Neural crest cell (in vitro differentiated cells): ENCODE measurements around the gene HDAC4. TPM values are rescaled to one million over a fixed set of nuclear protein-coding genes. Genes with fewer than 3 reads are reported as not detected.

ENCODE experiments used
- DNase-seq: peaks from one replicate; pipeline ENCODE4 v3.0.0; 2021; ENCODE audit warnings: low read depth, mixed read lengths, low spot score
- H3K27ac Mint-ChIP-seq: one replicate; pipeline ENCODE4 v1.8.0; 2021; ENCODE audit warnings: mild to moderate bottlenecking, mixed read lengths; ENCODE audit not compliant: unreplicated experiment
- H3K27me3 Mint-ChIP-seq: 2 replicates; pipeline ENCODE4 v1.8.0; 2021; ENCODE audit warnings: low read depth, mild to moderate bottlenecking, mixed read lengths
- H3K36me3 Mint-ChIP-seq: 2 replicates; pipeline ENCODE4 v1.8.0; 2021; ENCODE audit warnings: low read depth, mild to moderate bottlenecking, mixed read lengths
- H3K4me1 Mint-ChIP-seq: 2 replicates; pipeline ENCODE4 v1.8.0; 2021; ENCODE audit warnings: mixed read lengths
- H3K4me3 Mint-ChIP-seq: one replicate; pipeline ENCODE4 v1.8.0; 2021; ENCODE audit warnings: mild to moderate bottlenecking, mixed read lengths
- H3K9me3 Mint-ChIP-seq: 2 replicates; pipeline ENCODE4 v1.8.0; 2021; ENCODE audit warnings: mixed read lengths
- CTCF ChIP-seq: fragments of 200-600 bp; sonication (generic); conservative IDR thresholded peaks from 2 replicates; pipeline ENCODE4 v1.5.0; 2021; ENCODE audit warnings: antibody characterized with exemption, mild to moderate bottlenecking
- total RNA-seq: library from RNA; stranded (reverse); gene quantifications from 2 replicates; pipeline ENCODE4 v1.2.1, GENCODE V29; 2021

HDAC4 gene
- total RNA-seq, 1 donor from 2014 or later, result 52.1 TPM

DNA sequence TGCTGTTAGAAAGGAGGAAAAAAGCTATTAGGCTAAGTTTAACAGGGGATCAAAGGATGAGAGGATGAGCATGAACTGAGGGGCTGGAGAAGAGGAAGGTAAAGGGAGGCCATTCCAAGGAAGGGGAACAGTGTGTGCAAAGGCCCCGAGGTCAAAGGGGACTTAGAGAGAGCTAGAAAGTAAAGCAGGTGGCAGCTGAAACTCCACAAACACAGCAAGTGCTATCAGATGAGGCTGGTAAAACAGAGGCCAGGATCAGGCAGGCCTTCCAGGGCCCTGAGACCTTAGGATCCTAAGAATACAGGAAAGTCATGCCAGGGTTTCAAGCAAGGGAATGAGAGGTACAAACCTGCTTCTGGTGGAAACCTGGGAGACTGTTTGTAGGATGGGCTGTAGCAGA lies 5.8 kb downstream of the HDAC4 start:
- Mint-ChIP-seq H3K27ac (no peak overlapping the region), H3K9me3 (no peaks in the 10 kb centered on the region), H3K27me3 (no peaks in the 10 kb centered on the region), H3K4me1 (peaks cover 66% of the 10 kb centered on the region), H3K36me3 (peaks cover 2% of the 10 kb centered on the region), H3K4me3 (peak overlapping the region; percentile 16)
- TF ChIP-seq CTCF, result no peak
- no peak for DNase-seq

DNA sequence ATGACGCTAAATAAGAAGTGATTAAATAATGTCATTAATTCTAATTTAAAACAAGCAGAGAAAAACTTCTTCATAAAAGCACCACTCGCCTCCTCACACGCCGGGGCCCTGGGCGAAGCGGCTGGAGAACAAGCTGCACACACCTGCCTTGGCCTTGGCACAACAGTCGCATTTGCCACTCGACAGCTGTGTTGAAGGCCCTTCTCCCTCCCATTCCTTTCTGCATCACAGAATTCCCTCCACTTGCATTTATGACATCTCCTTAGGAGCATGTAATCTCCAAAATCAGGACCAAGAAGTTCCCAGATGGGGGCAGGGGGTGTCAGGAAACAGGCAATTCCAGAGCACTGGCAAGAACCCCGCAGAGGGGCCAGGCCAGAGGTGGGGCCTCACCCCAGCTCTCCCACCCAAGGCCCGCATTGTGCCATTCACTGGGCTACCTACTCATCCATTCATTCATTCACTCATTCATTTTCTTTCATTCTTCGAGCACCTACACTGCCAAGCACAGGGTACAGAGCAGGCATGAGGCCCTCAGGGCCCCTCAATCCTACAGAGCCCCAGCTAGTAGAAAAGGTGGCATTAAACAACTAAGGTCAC lies 6.4 kb downstream of the HDAC4 start:
- no peak for TF ChIP-seq CTCF
- Mint-ChIP-seq H3K9me3 (no peaks in the 10 kb centered on the region), H3K27ac (no peak overlapping the region)

GRCh38 chr2:239393941-239394340 lies 6.9 kb downstream of the HDAC4 start:
- Mint-ChIP-seq H3K9me3 (no peaks in the 10 kb centered on the region), H3K27me3 (no peaks in the 10 kb centered on the region), H3K27ac (no peak overlapping the region), H3K4me1 (peaks cover 56% of the 10 kb centered on the region), H3K4me3 (peak overlapping the region; percentile 11), H3K36me3 (peaks cover 6% of the 10 kb centered on the region)
- DNase-seq, result no peak
- no peak for TF ChIP-seq CTCF

More for the DNA sequence above, 6.4 kb downstream of the HDAC4 start:
- Mint-ChIP-seq H3K4me3 (peak overlapping the region; percentile 16), H3K27me3 (no peaks in the 10 kb centered on the region), H3K4me1 (peaks cover 61% of the 10 kb centered on the region), H3K36me3 (peaks cover 2% of the 10 kb centered on the region)
- no peak for DNase-seq

DNA sequence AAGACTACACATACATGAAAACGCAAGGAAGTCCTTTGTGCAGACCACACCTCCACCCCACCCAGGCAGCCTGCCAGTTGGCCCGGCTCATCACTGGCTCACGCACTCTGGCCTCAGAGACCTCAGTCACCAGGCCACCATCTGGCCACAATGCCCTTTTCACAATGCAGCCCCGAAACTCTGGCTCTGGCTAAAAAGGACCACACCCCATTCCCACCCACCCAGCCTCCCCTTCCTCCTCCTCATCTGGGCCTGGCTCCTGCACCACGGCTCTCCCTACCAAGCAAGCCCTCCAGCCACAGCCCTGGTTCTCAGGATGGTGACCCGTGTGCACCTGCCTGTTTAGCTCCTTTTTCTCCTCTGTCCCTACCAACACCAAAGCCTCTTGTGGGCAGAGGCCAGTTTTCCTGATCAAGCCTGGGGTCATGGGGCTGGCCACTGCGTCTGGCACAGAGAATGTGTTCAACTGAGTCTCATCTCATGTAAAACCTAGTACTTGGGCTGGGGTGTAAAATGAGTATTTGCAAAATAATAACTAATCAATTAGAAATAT lies 7.4 kb downstream of the HDAC4 start:
- H3K4me3 Mint-ChIP-seq, result no peak overlapping the region
- no peaks in the 10 kb centered on the region for H3K27me3 Mint-ChIP-seq
- no peak for DNase-seq
- peaks cover 51% of the 10 kb centered on the region for H3K4me1 Mint-ChIP-seq
- peaks cover 6% of the 10 kb centered on the region for H3K36me3 Mint-ChIP-seq
- H3K27ac Mint-ChIP-seq, result no peak overlapping the region
- TF ChIP-seq CTCF, result no peak
- no peaks in the 10 kb centered on the region for H3K9me3 Mint-ChIP-seq

DNA sequence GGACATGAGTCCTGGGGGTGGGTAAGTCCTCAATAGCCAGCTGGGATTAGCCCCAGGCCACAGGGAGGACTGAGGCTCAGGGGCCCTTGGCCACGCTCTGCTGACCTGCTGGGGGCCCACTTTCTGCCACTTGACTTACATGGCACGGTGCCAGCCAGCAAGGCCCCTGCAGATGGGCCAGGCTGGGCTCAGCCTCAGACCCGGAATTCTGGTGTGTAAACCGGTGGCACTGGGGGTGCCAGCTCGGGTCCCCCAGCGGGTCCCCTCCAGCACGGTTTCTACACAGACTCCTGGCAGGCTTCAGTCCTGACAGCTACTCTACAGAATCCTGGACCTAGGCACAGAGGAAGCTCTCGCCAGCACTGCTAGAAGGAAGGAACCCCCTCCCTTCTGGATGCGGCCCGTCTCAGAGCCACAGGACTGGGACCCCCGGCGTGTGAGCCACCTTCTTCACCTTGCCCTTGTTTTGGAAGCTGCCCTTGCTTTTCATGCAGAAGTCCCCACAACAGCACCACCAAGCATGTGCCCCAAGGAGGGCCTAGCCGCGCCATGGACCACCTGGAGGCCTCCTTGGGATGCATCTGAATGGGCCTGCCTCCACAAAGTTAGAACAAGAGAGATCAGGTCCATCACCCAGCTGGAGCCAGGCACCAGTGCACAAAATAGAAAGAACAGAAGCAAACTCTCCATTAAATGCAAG lies 8.0 kb downstream of the HDAC4 start:
- H3K9me3 Mint-ChIP-seq, result no peaks in the 10 kb centered on the region
- TF ChIP-seq CTCF, result no peak
- peaks cover 6% of the 10 kb centered on the region for H3K36me3 Mint-ChIP-seq
- H3K4me1 Mint-ChIP-seq, result peaks cover 45% of the 10 kb centered on the region
- H3K27me3 Mint-ChIP-seq, result no peaks in the 10 kb centered on the region
- H3K27ac Mint-ChIP-seq, result no peak overlapping the region
- no peak for DNase-seq
- H3K4me3 Mint-ChIP-seq, result no peak overlapping the region
